GM23338 (cell line): ENCODE data around the gene EXOC4. TPM values are rescaled to one million over a fixed set of nuclear protein-coding genes. Genes with fewer than 3 reads are reported as not detected.

ENCODE experiments used
- ATAC-seq: fragments of 200-7000 bp; cut with Tn5 transposase; 3 replicates; pipeline ENCODE4 v1.9.1; 2020
- DNase-seq: peaks from one replicate; pipeline ENCODE4 v3.0.0-alpha.2; 2015; ENCODE audit warnings: low spot score
- H2AFZ ChIP-seq: fragments of 200-600 bp; sonication (generic); 2 replicates; pipeline ENCODE4 v1.8.0; 2016; ENCODE audit warnings: antibody characterized with exemption, mild to moderate bottlenecking, moderate library complexity
- H3F3A ChIP-seq: fragments of 200-600 bp; sonication (generic); replicated peaks from 2 replicates; pipeline ENCODE4 v1.8.0; 2017; ENCODE audit warnings: antibody characterized with exemption, mixed run types, low read depth
- H3K27ac ChIP-seq: fragments of 200-600 bp; sonication (generic); 2 replicates; pipeline ENCODE4 v1.6.1; 2016; ENCODE audit warnings: low read depth
- H3K27me3 ChIP-seq: fragments of 200-600 bp; sonication (generic); 2 replicates; pipeline ENCODE4 v1.8.0; 2016; ENCODE audit warnings: mild to moderate bottlenecking, mixed run types, moderate library complexity; ENCODE audit not compliant: insufficient read depth
- H3K36me3 ChIP-seq: fragments of 200-600 bp; sonication (generic); 2 replicates; pipeline ENCODE4 v1.8.0; 2016; ENCODE audit warnings: mild to moderate bottlenecking; ENCODE audit not compliant: insufficient read depth
- H3K4me1 ChIP-seq: fragments of 200-600 bp; sonication (generic); 2 replicates; pipeline ENCODE4 v1.8.0; 2016; ENCODE audit warnings: mild to moderate bottlenecking, moderate library complexity; ENCODE audit not compliant: insufficient read depth
- H3K4me2 ChIP-seq: fragments of 200-600 bp; sonication (generic); 2 replicates; pipeline ENCODE4 v1.7.1; 2017; ENCODE audit warnings: mixed run types
- H3K4me3 ChIP-seq: fragments of 200-600 bp; sonication (generic); 2 replicates; pipeline ENCODE4 v1.6.1; 2016; ENCODE audit warnings: mixed run types
- H3K79me2 ChIP-seq: fragments of 200-600 bp; sonication (generic); replicated peaks from 2 replicates; pipeline ENCODE4 v1.8.0; 2017; ENCODE audit warnings: mild to moderate bottlenecking; ENCODE audit not compliant: insufficient read depth
- H3K9me2 ChIP-seq: fragments of 200-600 bp; sonication (generic); 2 replicates; pipeline ENCODE4 v1.8.0; 2017; ENCODE audit not compliant: insufficient read depth
- H4K20me1 ChIP-seq: fragments of 200-600 bp; sonication (generic); replicated peaks from 2 replicates; pipeline ENCODE4 v1.8.0; 2017; ENCODE audit warnings: mild to moderate bottlenecking; ENCODE audit not compliant: insufficient read depth
- H3K27ac Mint-ChIP-seq: 2 replicates; pipeline ENCODE4 v1.8.0; 2020; ENCODE audit warnings: inconsistent platforms, mild to moderate bottlenecking, moderate library complexity, mixed read lengths
- H3K27me3 Mint-ChIP-seq: 3 replicates; pipeline ENCODE4 v1.8.0; 2022; ENCODE audit warnings: low read depth, mild to moderate bottlenecking, moderate library complexity, mixed read lengths, inconsistent platforms; ENCODE audit not compliant: insufficient read depth, poor library complexity
- H3K36me3 Mint-ChIP-seq: 3 replicates; pipeline ENCODE4 v1.8.0; 2021; ENCODE audit warnings: low read depth, mild to moderate bottlenecking, inconsistent platforms, moderate library complexity, mixed read lengths
- H3K4me1 Mint-ChIP-seq: 3 replicates; pipeline ENCODE4 v1.8.0; 2020; ENCODE audit warnings: mild to moderate bottlenecking, inconsistent platforms, mixed read lengths
- H3K4me3 Mint-ChIP-seq: 3 replicates; pipeline ENCODE4 v1.8.0; 2021; ENCODE audit warnings: moderate library complexity, mild to moderate bottlenecking, inconsistent platforms, mixed read lengths
- H3K9me3 Mint-ChIP-seq: 3 replicates; pipeline ENCODE4 v1.8.0; 2020; ENCODE audit warnings: moderate library complexity, mild to moderate bottlenecking, inconsistent platforms, mixed read lengths
- CREB1 ChIP-seq: fragments of 250-450 bp; sonication (Bioruptor Pico); IDR thresholded peaks from 2 replicates; pipeline ENCODE4 v1.5.0; 2020; ENCODE audit warnings: low read depth, mild to moderate bottlenecking, moderate library complexity
- CTCF ChIP-seq, 2 experiments: fragments of 200-600 bp in 1 of 2; sonication (generic) in 1 of 2; conservative IDR thresholded peaks; 2 replicates each; pipeline versions ENCODE4 v1.5.1 to v1.6.1; 2016 to 2017; ENCODE audit warnings: antibody characterized with exemption in 2 of 2, low read depth in 2 of 2, mild to moderate bottlenecking in 2 of 2, moderate library complexity in 1 of 2
- EZH2 ChIP-seq: fragments of 200-600 bp; sonication (generic); IDR thresholded peaks from one replicate; pipeline ENCODE4 v1.8.0; 2017; ENCODE audit warnings: antibody characterized with exemption, mild to moderate bottlenecking, low read depth; ENCODE audit not compliant: unreplicated experiment
- EZH2phosphoT487 ChIP-seq: fragments of 200-600 bp; sonication (generic); IDR thresholded peaks from one replicate; pipeline ENCODE4 v1.8.1; 2018; ENCODE audit warnings: antibody characterized with exemption; ENCODE audit not compliant: unreplicated experiment
- JUNB ChIP-seq: IDR thresholded peaks from one replicate; pipeline ENCODE4 v1.6.1; 2016; ENCODE audit warnings: antibody characterized with exemption; ENCODE audit not compliant: unreplicated experiment
- NANOG ChIP-seq: IDR thresholded peaks from 2 replicates; pipeline ENCODE4 v1.6.1; 2016; ENCODE audit warnings: antibody characterized with exemption, borderline replicate concordance
- POLR2AphosphoS5 ChIP-seq: IDR thresholded peaks from 2 replicates; pipeline ENCODE4 v1.6.1; 2016; ENCODE audit warnings: antibody characterized with exemption, low read depth
- STAT1 ChIP-seq: IDR thresholded peaks from one replicate; pipeline ENCODE4 v1.6.1; 2016; ENCODE audit warnings: antibody characterized with exemption; ENCODE audit not compliant: unreplicated experiment
- ZNF114 ChIP-seq: fragments of 250-450 bp; sonication (Bioruptor Pico); IDR thresholded peaks from 2 replicates; pipeline ENCODE4 v1.5.0; 2020; ENCODE audit warnings: mild to moderate bottlenecking, moderate library complexity
- ZNF331 ChIP-seq: fragments of 250-450 bp; sonication (Bioruptor Pico); IDR thresholded peaks from 2 replicates; pipeline ENCODE4 v1.5.0; 2020; ENCODE audit warnings: low read depth, mild to moderate bottlenecking, moderate library complexity
- ZNF462 ChIP-seq: fragments of 250-450 bp; sonication (Bioruptor Pico); IDR thresholded peaks from 2 replicates; pipeline ENCODE4 v1.5.0; 2020; ENCODE audit warnings: mild to moderate bottlenecking, moderate library complexity
- polyA plus RNA-seq: library from polyadenylated mRNA; unstranded; fragments of >200 nt; fragmentation: Nextera tagmentation; extraction: Ambion mirVana; gene quantifications from 2 replicates; pipeline ENCODE4 v1.2.1, GENCODE V29; 2016
- total RNA-seq: library from RNA; depleted of rRNA; stranded (reverse); fragments of >200 nt; shearing (Covaris generic); gene quantifications from 2 replicates; pipeline ENCODE4 v1.2.3, GENCODE V29; 2014

The EXOC4 gene
- total and polyA plus RNA-seq, 2 experiments from 2014 or later = 37.5 to 52.7 TPM

GRCh38 chr7:133912916-133913697, 660.2 kb downstream of the EXOC4 start:
- peaks cover 8% of the 10 kb centered on the region; the same call in 1 of the 2 replicates for H3K4me1 ChIP-seq
- no peaks in the 10 kb centered on the region for H3K4me1 Mint-ChIP-seq
- ATAC-seq (no peak), DNase-seq (no peak)
- H3K9me2 ChIP-seq = peaks cover 11% of the 10 kb centered on the region; the same call in 1 of the 2 replicates
- no peak overlapping the region for H2AFZ ChIP-seq
- no peaks in the 10 kb centered on the region; the same call in 2 of the 3 replicates for H3K9me3 Mint-ChIP-seq
- H3K27ac Mint-ChIP-seq = no peak overlapping the region
- no peak overlapping the region for H3K4me3 Mint-ChIP-seq
- no peaks in the 10 kb centered on the region for H4K20me1 ChIP-seq
- TF ChIP-seq NANOG = 0 out of 2 replicates have a peak, but pooled peaks have one; percentile 10
- no peak for TF ChIP-seq STAT1
- H3F3A ChIP-seq = no peaks in the 10 kb centered on the region
- no peak overlapping the region for H3K27ac ChIP-seq
- H3K79me2 ChIP-seq = no peaks in the 10 kb centered on the region
- no peak overlapping the region for H3K4me3 ChIP-seq
- H3K36me3 Mint-ChIP-seq = no peaks in the 10 kb centered on the region
- no peaks in the 10 kb centered on the region for H3K27me3 ChIP-seq
- no peaks in the 10 kb centered on the region for H3K36me3 ChIP-seq
- no peak overlapping the region for H3K4me2 ChIP-seq
- peaks cover 3% of the 10 kb centered on the region for H3K27me3 Mint-ChIP-seq

GRCh38 chr7:133916621-133917020, 663.7 kb downstream of the EXOC4 start:
- no peaks in the 10 kb centered on the region for H4K20me1 ChIP-seq
- H3K4me2 ChIP-seq = no peak overlapping the region
- ATAC-seq = no peak
- H3K36me3 Mint-ChIP-seq = peaks cover 16% of the 10 kb centered on the region
- H2AFZ ChIP-seq = no peak overlapping the region
- H3K4me1 ChIP-seq = peaks cover 8% of the 10 kb centered on the region; the same call in 1 of the 2 replicates
- no peak overlapping the region for H3K4me3 ChIP-seq
- H3K4me1 Mint-ChIP-seq = no peaks in the 10 kb centered on the region
- no peaks in the 10 kb centered on the region for H3K27me3 ChIP-seq
- peaks cover 7% of the 10 kb centered on the region; the same call in 1 of the 2 replicates for H3K9me2 ChIP-seq
- no peak overlapping the region for H3K27ac Mint-ChIP-seq
- H3K9me3 Mint-ChIP-seq = peaks cover 6% of the 10 kb centered on the region; the same call in 2 of the 3 replicates
- H3K4me3 Mint-ChIP-seq = no peak overlapping the region
- no peak overlapping the region for H3K27ac ChIP-seq
- H3K36me3 ChIP-seq = no peaks in the 10 kb centered on the region
- H3F3A ChIP-seq = no peaks in the 10 kb centered on the region
- peaks cover 4% of the 10 kb centered on the region for H3K27me3 Mint-ChIP-seq
- DNase-seq = no peak
- no peaks in the 10 kb centered on the region for H3K79me2 ChIP-seq
- TF ChIP-seq EZH2phosphoT487 (no peak), STAT1 (no peak), ZNF462 (no peak), ZNF331 (no peak), NANOG (no peak), CREB1 (CRISPR knock-in tag) (no peak), POLR2AphosphoS5 (no peak), JUNB (no peak), CTCF (conservative IDR thresholded peaks at IDR 0.05; ENCODE audit: low read depth in 2 of 2) (no peak), EZH2 (no peak), ZNF114 (CRISPR knock-in tag) (no peak)
